Activated CD4-positive, alpha-beta T cell treated with anti-CD3 and anti-CD28 coated beads, Interleukin-2, amount 50 U/mL, for 16 hours (primary cell): Measurements from ENCODE around the gene SORCS2.

Source experiments
- DNase-seq: peaks from one replicate; pipeline ENCODE4 v3.0.0-alpha.2; 2020

Gene SORCS2

GRCh38 chr4:7362862-7363430 is 170.6 kb downstream of the SORCS2 start:
- DNase-seq = no peak

- no peak for DNase-seq
These were observed 172.6 kb downstream of the SORCS2 start for GRCh38 chr4:7364979-7365378.

GRCh38 chr4:7365462-7366179 is 173.3 kb downstream of the SORCS2 start:
- no peak for DNase-seq

GRCh38 chr4:7366180-7366945 is 174.0 kb downstream of the SORCS2 start:
- no peak for DNase-seq

- DNase-seq = no peak
These were observed 174.6 kb downstream of the SORCS2 start for GRCh38 chr4:7366954-7367353.

GRCh38 chr4:7367406-7367805 is 175.1 kb downstream of the SORCS2 start:
- no peak for DNase-seq

GRCh38 chr4:7367864-7368277 is 175.5 kb downstream of the SORCS2 start:
- no peak for DNase-seq

- no peak for DNase-seq
These were observed 176.0 kb downstream of the SORCS2 start for GRCh38 chr4:7368296-7368695.

- DNase-seq = no peak
These were observed 177.2 kb downstream of the SORCS2 start for GRCh38 chr4:7369511-7369910.

- DNase-seq = no peak
These were observed 177.7 kb downstream of the SORCS2 start for GRCh38 chr4:7370038-7370437.

GRCh38 chr4:7371210-7371941 is 179.0 kb downstream of the SORCS2 start:
- no peak for DNase-seq

GRCh38 chr4:7372673-7373072 is 180.3 kb downstream of the SORCS2 start:
- DNase-seq = no peak

GRCh38 chr4:7374571-7374970 is 182.2 kb downstream of the SORCS2 start:
- no peak for DNase-seq

GRCh38 chr4:7375427-7375826 is 183.1 kb downstream of the SORCS2 start:
- no peak for DNase-seq

GRCh38 chr4:7377223-7377865 is 185.0 kb downstream of the SORCS2 start:
- no peak for DNase-seq

GRCh38 chr4:7379186-7379585 is 186.8 kb downstream of the SORCS2 start:
- no peak for DNase-seq

- DNase-seq = no peak
These were observed 187.4 kb downstream of the SORCS2 start for GRCh38 chr4:7379719-7380118.

- DNase-seq = no peak
These were observed 189.0 kb downstream of the SORCS2 start for GRCh38 chr4:7381221-7381889.

- no peak for DNase-seq
These were observed 189.7 kb downstream of the SORCS2 start for GRCh38 chr4:7381890-7382633.

- no peak for DNase-seq
These were observed 190.3 kb downstream of the SORCS2 start for GRCh38 chr4:7382634-7383014.

- no peak for DNase-seq
These were observed 190.9 kb downstream of the SORCS2 start for GRCh38 chr4:7383266-7383665.
